HG03045 (cell line): Measurements from ENCODE around the gene GAB2.
"Not testable (repeated sequence)": the region's sequence is repeated elsewhere in the genome, so short reads cannot be mapped to it uniquely, and the experiment has no call there.

Experiments
- ATAC-seq: cut with Tn5 transposase; IDR thresholded peaks from one replicate; pipeline ENCODE4 v1.9.1; 2021; ENCODE audit warnings: mild to moderate bottlenecking, moderate library complexity; ENCODE audit not compliant: unreplicated experiment

The GAB2 gene, protein sequence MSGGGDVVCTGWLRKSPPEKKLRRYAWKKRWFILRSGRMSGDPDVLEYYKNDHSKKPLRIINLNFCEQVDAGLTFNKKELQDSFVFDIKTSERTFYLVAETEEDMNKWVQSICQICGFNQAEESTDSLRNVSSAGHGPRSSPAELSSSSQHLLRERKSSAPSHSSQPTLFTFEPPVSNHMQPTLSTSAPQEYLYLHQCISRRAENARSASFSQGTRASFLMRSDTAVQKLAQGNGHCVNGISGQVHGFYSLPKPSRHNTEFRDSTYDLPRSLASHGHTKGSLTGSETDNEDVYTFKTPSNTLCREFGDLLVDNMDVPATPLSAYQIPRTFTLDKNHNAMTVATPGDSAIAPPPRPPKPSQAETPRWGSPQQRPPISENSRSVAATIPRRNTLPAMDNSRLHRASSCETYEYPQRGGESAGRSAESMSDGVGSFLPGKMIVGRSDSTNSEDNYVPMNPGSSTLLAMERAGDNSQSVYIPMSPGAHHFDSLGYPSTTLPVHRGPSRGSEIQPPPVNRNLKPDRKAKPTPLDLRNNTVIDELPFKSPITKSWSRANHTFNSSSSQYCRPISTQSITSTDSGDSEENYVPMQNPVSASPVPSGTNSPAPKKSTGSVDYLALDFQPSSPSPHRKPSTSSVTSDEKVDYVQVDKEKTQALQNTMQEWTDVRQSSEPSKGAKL

GRCh38 chr11:78417175-78417887 is at the start of gene GAB2:
GAB2 (minus strand) TSS chr11:78417820; CDS start chr11:78417720, 100 bp downstream.
- ATAC-seq, result peak; percentile 9

DNA sequence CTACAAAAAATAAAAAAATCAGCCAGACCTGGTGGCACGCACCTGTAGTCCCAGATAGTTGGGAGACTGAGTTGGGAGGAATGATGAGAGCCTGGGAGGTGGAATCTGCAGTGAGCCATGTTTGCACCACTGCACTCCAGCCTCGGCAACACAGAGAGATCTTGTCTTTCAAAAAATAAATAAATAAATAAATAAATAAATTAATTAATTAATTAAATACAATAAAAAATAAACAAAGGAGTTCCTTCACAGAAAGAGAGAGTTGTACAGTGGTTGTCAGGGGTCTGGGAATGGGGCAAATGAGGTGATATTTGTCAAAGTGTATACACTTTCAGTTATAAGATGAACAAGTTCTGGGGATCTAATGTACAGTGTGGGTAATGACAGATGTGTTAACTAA is 49.8 kb upstream of the GAB2 start:
- ATAC-seq, result no peak

- ATAC-seq, result peak; percentile 99
These were observed 47.7 kb upstream of the GAB2 start for GRCh38 chr11:78465169-78465942.

- ATAC-seq, result not testable (repeated sequence)
These were observed 47.2 kb upstream of the GAB2 start for GRCh38 chr11:78464787-78465168.

DNA sequence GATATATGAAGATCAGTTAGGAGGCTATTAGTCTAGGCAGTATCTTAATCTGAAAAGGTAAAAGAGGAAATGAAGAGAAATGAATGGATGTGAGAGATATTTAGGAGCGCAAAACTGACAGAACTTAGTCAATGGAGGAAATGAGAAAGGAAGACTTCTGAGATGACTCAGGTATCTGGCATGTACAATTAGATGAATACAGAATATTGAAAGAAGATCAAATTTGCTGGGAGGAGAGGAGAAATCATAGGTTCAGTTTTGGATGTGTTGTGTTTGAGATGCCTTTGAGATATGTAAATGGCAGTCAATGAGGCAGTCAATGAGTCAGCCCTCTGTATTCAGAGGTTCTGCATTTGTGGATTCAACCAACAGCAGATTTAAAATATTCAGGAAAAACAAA is 42.9 kb upstream of the GAB2 start:
- ATAC-seq, result no peak

DNA sequence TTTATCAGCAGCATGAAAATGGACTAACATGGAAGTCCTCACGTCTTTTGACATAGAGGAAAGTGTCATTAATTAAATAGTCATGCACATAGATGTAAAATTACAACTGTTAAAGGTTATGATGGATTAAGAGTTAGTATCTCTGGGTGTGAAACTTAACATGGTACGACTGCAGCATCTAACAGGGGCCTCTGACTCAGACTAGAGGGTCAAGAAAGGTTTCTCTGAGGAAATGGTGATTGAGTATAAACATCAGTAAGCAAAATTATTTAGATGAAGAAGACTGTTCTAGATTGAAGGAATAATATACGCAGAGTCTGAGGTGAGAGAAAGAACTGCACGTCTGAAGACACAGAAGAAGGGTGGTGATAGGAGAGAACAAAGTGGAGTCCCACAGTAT is 42.1 kb upstream of the GAB2 start:
- no peak for ATAC-seq

DNA sequence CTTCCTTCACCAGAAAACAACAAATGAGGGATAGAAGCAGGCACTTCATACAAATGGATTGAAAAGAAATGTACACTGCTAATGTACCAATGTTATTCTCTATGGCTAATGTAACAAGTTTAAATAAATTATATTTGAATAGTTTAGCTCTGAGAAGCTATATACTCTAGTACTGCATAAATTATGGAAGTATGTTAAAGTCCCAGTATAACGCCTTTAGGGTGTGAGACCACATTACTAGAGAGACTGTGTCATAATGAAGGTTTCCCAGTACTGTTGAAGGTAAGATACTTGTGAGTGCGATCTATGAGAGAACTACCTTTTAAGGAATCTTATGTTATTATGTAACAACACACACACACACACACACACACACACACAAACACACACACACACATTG is 39.8 kb upstream of the GAB2 start:
- no peak for ATAC-seq

GRCh38 chr11:78453140-78453935 is 35.7 kb upstream of the GAB2 start:
- ATAC-seq, result no peak

DNA sequence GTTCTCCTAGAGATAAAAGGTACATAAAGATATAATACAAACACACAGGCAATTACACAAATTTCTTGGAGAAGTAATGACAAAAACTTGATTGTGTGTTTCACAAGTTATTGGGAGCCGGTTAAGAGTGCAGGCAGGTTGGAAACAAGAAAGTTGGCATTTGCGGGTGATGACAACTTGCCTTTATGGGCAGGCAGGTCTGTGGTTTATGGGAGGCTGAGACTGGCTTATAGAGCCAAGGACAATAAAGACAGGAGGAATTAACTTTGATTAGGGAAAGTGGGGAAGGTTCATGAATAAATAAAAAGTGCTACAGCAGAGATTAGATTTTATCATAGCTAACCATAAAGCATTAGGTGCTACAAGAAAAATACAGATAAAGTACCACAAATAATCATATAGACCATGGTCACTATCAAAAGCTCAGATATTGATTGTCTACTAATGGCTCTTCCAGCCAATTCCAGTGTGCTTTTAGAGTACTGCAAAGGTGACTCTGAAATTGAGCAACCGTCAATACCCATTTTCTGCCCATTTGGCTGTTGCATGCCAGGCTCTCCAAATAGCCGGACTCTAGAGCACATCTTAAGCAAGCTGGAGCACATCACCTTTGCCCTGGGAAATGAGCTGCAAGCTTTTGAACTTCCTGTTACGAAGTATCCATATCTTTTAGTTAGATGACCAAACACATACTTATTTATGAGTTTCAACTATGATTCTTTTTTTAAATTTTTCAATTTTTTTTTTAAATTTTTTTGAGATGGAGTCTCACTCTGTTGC is 33.9 kb upstream of the GAB2 start:
- ATAC-seq, result no peak

DNA sequence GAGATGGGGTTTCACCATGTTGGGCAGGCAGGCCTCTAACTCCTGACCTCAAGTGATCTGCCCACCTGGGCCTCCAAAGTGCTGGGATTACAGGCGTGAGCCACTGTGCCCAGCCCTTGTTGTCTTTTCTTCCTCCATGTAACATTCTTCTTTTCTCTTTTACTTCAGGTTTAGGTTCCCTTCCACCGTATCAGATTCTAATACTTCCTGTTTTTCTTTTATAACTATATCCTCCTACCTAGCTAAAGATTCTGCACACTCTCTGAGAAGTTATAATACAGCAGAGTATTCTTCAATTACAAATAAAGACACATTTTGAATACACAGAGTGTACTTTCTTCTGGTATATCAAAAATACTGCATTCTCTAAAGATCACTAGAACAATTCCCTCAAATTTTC is 33.2 kb upstream of the GAB2 start:
- no peak for ATAC-seq

- no peak for ATAC-seq
These were observed 32.2 kb upstream of the GAB2 start for GRCh38 chr11:78449866-78450265.

- no peak for ATAC-seq
These were observed 28.6 kb upstream of the GAB2 start for GRCh38 chr11:78446210-78446609.

DNA sequence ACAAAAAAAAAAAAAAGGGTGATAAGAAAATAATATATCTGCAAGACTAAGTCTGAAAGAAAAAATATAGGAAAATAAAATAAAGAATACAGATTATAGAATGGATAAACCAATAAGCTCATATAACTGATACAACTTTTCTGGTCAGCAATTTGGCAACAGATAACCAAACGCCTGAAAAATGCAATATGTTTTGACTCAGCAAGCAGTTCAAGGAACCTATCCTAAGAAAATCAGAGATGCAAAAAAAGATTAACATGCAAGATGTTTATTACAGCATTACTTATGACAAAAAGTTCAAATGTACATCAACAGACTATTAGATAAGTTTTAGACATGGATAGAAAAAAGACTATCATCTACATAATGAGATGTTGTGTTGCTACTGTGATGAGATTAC is 27.1 kb upstream of the GAB2 start:
- ATAC-seq, result no peak

GRCh38 chr11:78441956-78442355 is 24.3 kb upstream of the GAB2 start:
- ATAC-seq, result no peak

GRCh38 chr11:78438298-78438975 is 20.8 kb upstream of the GAB2 start:
- ATAC-seq, result peak; percentile 74

DNA sequence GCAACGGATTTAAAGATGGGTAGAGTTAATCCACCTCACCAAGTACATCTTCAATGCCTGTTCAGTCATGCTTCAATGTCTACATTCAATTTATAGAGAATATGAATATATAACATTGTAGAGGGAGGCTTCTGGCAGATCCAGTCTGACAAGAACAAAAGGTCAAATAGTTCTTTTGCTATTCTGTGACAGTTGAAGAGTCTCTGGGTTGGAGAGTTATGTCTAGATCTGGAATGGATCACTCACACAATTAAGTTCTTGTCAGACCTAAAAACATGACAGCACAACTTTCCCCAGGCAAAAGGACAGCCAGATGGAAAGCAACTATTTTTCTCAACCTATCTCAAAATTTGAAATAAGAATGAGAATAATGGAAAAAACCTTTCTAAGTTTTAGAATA is 15.3 kb upstream of the GAB2 start:
- no peak for ATAC-seq

- no peak for ATAC-seq
These were observed 14.5 kb upstream of the GAB2 start for GRCh38 chr11:78432058-78432515.

DNA sequence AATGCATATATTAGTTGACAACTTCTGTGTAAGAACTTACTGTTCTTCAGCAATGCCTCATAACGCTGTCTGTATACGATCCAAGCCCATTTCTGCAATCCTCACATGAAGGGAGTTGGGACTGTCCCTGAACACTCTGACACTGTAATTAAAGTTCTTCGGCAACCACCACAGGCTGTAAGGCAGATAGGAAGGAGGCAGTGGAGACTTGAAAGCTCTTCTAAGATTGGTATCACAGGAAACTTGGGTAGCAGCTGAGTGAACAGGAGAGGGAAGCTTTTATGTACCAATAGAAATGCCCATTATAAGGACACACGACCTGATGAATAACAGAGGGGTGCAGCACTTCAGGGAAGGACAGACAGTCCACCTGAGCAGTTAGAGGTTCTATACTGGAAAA is 12.0 kb upstream of the GAB2 start:
- ATAC-seq, result no peak

- ATAC-seq, result no peak
These were observed 11.6 kb upstream of the GAB2 start for GRCh38 chr11:78429209-78429608.
